ENCODE results near the gene TMEM52.
"Not testable (repeated sequence)": the region's sequence is repeated elsewhere in the genome, so short reads cannot be mapped to it uniquely, and the experiment has no call there.

Gene TMEM52

DNA sequence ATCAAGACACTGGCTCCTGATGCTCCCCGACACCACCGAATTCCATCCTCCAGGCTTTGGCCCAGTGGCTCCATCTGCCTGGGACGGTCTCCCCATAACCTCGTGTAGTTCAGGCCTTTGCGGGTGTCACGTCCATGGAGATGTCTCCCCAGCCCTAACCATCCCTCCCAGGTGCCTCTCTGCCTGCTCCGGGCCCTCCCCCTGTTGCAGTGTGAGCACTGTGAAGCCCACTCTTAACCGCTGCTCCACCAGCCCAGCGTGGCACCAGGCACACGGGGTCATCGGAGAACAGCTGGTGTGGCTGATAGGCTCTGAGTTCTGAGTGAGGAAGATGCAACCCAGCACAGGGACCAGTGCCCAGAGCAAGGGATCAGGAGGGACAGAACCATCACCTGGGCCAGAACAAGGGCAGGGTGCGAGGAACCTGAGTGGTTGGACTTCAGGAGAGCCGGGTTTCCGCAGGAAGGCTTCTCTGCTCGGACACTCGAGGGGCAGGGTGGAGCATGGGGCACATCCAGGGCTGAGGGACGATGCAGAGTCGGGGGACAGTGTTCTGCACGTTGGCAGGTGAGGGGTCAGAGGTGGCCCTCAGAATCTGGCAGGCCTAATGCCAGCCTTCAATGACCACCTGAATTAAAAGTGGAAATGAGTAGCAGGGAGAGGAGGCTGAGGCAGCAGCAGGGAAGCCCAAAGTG lies 25.6 kb downstream of the TMEM52 start:
- no peak for DNase-seq

DNA sequence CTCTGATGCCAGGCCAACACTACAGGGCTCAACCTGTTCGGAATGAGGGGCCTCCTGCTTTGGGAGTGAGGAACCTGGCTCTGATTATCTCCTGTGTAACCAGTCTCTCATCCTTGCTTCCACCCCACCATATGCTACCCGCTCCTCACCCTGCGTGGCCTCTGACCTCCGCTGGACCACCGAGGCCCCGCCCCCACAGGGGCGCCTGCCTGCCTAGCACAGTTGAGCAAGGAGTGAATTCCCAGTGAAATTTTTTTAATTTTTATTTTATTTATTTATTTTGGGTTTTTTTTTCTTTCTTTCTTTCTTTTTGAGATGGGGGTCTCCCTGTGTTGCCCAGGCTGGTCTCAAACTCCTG lies 26.3 kb downstream of the TMEM52 start:
- DNase-seq = no peak

DNA sequence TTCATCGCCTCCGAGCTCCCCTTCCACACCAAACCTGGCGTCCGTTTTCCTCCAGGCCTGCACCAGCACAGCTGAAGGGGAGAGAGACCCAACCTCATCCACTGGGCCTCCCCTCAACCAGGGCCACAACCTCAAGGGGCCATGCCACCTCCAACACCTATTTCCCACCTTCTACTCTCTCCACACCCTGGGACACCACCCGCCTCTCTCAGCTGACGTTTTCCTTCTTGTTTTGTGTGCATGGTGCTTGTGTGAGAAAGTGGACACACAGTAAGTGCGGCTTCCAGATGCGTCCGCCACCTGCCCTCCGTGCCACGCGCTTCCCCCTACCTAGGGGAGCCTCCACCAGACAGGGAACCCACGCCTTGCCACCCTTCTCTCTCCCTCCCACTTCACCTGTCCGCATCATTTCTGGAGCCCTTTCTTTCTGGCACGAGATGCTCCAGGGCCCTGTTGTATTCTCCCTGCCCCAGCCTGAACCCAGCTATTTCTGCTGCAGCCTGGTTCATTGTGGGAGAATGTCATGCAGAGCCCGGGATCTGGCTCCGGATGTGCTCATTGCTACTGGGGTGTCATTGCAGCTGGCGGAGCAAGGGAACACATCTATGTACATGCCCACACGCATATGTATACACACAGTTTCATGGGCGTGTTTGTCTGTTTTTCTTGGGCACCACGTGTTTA lies 26.9 kb downstream of the TMEM52 start:
- no peak for DNase-seq

DNA sequence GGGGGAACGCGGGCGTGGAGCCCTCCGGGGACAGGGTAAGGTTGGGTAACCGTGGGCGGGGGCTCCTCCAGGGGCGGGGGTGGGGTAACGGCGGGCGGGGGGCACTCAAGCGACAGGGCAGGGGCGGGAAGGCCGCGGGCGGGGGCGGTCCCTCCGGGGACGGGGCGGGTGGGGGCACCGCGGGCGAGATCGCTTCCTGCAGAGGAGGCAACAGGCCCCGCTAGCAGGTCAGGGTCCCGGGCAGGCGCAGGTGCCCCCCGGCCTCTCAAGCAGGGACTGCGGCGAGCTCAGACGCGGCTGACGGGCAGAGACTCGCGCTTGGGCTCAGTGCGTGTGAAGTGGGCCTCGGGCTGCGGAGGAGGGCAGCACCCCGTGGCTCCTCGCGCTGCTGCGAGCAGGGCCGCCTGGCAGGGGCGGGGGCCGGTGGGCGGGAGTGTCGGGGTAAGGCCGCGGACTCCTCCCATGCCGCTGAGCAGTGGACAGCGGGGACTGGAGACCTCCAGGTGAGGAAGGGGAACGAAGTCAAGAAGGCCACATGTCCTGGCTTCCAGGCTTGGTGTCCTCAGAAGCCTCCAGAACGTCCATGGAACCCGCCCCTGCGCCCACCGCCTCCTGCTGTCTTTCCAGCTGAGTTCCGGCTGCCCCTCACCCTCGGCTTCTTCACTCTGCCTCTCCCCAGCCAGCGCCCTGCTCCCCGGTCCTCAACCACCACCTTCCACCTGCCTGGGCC lies 27.6 kb downstream of the TMEM52 start:
- DNase-seq = peak; percentile 73

DNA sequence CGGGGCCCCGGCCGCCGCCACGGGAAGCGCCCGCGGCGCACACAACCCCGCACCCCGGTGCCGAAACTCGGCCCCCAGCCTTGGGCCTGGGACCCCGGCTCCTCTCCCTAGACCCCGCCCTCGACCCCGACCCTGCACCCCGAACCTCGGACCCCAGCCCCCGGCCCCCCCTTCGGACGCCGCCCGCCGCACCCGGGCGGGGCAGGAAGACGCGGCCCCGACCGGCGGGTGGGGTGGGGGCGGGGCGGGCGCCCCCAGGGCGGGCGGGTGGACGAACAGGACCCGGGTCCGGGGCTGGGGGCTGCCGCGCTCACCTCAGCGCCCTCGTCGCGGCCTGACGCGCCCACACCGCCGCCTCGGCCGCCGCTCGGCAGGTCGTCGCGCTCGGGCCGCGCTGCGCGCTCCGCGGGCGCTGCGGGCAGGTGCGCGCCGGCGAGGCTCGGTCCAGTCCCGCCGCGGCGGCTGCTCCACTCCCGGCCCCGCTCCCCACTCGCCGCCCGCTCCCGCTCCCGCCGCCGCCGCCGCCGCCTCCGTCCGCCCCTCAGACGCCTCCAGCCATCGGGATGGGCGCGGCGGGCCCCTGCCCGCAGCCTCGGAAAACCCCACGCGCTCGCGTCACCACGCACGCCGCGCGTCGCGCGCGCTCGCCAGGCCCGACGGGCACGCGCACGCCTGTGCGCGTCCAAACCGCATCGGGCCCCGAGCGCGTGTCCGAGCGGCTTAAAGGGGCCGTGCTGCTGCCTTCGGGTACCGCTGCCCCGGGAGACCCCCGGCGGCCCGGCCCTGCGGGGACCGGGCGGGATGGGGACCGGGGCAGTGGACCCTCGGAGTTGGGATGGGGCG lies 28.4 kb downstream of the TMEM52 start, which contains the start of gene GNB1:
Gene GNB1 (minus strand): TSS at position 582 of the 843 bp plus-strand sequence. CDS start 65,634 bp downstream, outside the sequence.
- peak; percentile 94 for DNase-seq

DNA sequence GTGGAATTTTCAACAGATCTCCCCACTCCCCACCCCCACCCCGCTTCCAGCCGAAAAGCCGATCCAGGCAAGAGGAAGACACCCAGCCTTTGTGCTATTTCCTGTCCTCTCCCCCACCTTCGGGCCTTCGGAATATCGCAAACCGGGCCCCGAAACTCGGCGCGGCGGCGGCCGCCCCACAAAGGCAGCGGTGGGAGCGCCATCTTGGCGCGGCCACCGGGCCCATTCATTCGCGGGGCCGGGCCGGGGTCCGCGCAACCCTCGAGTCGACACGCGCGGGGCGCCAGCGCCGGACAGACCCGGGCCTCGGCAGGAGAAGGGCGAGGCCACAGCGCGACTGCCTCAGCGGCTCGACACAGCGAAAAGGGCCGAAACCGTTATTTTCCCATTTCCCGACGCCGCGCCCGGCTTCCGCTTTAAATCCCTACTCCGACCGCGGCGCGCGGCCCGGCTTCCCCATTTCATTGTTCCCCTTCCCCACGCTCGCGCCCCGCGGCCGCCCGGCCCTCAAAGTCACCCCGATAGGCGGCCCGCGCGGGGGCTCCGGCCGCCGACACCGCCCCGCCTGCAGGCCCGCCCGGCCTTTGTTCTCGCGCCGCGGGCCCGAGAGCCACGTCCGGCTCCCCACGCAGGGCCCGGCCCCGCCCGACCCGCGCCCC lies 29.1 kb downstream of the TMEM52 start:
- DNase-seq = no peak

DNA sequence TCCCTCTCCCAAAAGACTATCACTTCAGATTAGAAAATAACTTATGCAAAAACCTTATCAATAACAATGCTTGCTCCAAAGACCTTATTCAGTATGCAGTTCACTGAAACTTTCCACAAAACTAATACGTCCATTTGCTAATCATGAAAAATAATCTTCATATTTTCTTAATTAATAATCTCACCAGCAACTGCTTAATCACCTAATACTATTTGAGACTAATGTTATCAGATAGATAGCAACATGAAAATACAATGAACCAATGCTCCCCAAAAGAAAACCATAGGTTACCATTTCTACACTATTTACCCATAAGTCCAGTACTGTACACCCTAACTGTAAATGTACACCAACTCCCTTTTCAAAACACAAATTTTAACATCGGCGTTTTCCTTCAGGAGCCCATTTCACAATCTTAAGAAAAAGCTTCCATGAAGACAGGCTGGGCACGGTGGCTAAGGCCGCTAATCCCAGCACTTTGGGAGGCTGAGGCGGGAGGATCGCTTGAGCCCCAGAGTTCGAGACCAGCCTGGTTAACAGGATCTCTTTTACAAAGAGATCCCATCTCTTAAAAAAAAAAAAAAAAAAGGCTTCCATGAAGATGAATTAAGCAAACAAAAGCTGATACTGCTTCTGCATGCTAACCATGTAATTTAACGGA lies 29.9 kb downstream of the TMEM52 start:
- DNase-seq = no peak

DNA sequence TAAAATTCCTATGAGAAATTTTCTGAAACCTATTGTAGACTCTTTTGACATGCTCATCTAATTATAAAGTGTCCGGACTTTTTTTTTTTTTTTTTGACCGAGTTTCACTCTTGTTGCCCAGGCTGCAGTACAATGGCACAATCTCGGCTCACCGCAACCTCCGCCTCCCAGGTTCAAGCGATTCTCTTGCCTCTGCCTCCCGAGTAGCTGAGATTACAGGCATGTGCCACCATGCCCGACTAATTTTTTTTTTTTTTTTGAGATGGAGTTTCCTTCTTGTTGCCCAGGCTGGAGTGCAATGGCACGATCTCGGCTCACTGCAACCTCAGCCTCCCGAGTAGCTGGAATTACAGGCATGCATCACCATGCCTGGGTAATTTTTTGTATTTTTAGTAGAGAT lies 35.2 kb downstream of the TMEM52 start:
- not testable (repeated sequence) for DNase-seq

DNA sequence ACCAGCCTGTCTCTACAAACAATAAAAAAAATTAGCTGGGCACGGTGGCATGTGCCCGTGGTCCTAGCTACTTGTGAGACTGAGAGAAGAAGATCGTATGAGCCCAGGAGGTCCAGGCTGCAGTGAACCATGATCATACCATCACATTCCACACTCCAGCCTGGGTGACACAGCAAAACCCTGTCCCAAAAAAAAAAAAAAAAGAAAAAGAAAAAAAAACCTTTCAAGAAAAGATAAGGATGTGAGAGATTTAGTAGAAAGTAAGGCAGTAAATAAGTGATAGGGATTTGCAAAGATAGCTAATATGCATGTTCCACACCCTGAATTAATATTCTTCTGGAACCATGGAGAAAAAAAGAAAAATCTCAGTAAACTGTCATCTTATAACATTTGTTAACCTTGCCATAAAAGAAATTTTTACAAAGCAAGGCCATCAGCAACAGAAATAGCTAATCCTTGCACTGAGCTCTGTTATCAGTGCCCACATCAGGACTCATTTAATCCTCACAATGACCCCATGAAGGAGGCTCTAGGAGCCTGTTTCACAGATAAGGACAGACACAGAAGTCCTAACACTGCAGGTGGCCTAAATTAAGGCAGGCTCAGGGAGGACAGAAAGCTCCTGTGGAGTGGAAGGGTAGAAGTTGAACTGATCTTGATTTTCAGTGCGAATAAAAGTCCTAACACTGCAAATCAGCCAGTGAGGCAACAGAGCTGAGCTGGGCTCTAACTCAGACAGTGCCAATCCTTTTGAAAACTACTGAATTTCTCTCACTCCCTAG lies 35.8 kb downstream of the TMEM52 start:
- no peak for DNase-seq

DNA sequence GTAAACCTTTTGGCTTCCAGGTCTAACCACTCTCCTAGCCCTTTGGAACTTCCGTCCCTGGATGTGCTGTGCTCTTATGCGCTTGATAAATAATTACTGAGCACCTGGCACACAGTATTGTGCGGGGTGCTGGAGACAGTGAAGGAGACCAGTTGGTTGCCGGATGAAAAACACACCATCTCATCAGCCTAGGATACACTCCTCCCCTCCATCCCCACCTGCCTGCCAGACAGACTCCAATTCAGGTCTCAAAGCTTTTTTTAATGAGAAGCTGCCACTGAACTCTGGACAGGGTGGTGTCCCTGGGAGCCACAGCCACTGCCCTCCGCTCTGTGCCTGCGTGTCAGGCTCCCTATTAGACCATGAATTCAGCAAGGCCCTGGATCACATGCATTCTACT lies 37.4 kb downstream of the TMEM52 start:
- DNase-seq = no peak

DNA sequence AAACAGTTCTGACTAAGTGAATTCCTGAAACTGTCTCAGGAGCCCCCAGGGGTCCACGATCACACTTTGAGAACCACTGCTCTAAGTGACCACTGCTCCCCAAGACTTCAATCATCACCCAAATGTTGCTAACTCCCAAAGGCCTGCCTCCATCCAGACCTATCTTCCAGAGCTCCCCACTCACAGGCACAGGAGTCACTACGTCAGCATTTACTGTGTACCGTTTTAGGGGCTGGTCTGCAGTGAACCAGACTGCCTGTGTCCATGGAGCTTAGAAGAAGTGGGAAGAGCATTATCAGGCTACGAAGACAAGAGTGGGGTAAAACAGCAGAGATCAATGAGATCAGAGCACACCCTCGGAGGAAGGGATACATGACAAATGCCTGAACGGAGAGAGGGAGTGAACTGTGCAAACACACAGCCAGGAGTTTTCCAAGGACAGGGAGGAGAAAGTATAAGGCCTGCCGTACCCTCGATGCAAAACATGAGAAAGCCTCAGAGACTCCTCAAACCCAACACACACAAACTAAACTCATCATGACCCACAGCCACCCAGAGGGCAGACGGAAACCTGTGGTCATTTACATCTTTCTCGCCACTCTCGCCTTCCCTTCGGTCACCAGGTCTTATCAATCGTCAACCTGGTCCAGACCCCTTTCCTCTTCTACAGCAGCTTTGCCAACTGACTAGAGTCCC lies 38.3 kb downstream of the TMEM52 start:
- DNase-seq = no peak

DNA sequence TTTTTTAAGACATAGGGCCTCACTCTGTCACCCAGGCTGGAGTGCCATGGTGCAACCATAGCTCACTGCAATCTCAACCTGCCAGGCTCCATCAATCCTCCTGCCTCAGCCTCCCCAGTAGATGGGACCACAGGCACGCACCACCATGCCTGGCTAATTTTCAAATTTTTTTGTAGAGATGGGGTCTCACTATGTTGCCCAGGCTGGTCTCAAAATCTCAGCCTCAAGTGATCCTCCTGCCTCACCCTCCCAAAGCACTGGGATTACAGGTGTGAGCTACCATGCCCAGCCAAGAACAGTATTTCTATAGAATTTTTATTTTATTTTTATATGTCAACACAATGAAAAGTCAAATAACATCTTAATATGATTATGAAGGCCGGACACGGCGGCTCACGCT lies 39.1 kb downstream of the TMEM52 start:
- no peak for DNase-seq

DNA sequence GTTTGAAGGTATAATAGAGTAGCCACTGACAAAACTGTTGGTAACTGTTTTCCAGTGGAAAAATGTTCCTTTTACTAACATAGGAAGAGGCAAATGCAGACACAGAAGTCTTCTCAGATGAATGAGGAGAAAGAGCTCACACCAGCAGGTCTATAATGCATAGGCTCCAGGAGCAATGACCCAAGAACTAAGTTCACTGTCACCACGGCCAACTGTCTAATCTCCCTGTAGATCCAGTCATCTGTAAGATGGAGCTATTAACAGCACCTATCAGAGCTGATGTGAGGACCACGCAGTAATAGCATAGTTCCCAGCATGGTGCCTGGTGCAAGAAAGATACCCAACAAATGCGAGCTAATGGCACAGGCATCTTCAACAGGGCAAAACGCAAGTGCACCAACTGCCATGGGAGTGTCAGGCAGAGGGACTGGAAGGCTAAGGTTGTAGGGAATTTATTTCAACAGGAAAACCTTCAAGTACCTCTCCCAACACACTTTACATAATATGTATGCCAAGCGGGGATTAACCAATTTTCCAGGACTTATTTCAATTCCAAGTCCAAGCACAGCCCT lies 41.1 kb downstream of the TMEM52 start:
- DNase-seq = no peak

DNA sequence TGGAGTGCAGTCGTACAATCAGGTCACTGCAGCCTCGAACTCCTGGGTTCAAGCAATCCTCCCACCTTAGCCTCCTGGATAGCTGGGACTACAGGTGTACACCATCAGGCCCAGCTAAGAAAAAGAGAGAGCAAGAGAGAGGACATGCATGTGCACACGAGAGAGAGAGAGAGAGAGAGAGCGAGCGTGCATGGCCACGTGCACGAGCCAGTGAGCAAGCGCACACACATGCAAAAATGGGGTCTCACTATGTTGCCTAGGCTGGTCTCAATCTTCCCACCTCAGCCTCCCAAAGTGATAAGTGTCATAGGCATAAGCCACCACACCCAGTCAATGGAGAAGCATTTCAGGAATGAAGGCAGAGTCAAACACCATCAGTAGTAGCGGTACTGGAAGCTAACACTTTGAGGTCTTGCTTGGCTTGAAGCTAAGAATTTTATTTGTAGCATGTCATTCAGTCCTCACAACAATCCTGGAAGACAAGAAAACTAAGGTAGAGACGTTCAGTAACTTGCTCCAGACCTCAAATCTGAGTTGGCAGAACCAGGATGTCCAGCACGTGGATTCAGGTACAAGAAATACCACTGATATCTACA lies 42.6 kb downstream of the TMEM52 start:
- DNase-seq = no peak

DNA sequence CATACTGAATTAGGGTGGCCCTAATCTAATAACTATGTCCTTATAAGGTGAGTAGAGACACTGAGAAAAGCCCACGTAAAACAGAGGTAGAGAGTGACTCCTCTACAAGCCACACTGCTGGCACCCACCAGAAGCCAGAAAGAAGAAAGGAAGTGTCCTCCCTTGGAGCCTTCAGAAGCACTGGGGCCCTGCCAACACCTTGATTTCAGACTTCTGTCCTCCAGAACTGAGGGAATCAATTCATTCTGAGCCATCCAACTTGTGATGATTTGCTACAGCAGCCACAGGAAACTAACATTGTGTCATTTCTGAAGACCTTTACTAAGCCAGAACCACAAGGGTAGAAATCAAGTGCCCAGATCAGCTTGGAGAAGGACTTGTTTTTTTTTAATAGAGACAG lies 43.1 kb downstream of the TMEM52 start:
- no peak for DNase-seq

DNA sequence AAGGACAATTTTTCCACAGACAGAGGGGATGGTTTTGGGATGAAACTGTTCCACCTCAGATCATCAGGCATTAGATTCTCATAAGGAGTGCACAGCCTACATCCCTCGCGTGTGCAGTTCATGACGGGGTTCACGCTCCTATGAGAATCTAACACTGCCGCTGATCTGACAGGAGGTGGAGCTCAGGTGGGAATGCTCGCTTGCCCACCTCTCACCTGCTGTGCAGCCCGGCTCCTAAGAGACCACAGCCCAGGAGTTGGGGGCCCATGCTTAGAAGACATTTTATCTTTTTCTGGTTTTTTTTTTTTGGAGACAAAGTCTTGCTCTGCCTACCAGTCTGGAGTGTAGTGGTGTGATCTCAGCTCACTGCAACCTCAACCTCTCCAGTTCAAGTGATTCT lies 44.2 kb downstream of the TMEM52 start:
- no peak for DNase-seq

DNA sequence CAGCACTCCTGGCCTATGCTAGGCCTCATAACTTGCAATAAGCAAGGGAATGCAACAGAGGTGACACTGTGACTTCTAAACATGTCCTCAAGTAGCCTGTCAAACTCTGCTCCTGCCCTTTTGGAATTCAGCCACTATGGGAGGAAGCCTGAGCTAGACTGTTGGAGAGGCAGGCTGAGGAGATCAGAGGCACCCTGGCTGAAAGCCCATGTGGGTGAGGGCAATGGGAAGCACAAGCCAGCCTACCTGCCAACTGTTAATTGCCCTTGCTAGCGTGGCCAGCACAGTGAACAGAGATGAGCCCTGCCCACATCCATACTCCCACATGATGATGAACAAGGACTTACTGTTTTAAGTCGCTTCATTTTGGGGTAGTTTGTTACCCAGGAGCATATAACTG lies 45.9 kb downstream of the TMEM52 start:
- DNase-seq = no peak

DNA sequence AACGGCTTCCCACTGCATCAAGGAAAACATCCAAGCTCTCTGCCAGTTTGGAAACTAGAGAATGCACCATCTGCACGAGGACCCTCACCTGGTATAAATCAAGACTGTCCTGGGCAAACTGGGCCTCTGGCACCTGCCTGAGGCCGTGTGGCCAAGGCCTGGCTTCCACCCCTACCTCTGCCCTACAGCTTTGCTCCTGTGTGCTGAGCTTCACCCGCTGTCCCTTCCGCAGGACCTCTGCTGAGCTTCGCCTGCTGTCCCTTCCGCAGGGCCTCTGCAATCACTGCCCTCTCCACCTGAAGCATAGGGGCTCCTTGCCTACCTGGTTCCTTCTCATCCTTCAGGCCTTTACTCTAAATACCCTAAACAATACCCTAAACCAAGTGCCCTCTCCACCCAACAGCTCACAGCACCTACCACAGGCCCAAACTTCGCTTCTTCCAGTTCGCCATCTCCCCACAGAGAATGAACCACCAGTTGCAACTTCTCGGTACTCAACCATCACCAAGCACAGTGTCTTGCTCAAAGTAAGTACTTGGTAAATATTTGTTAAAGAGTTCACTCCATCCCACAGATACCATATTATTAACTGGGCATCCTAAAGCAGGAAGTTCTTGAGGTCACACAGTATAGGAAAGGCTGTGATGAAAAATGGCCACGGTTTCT lies 46.6 kb downstream of the TMEM52 start:
- DNase-seq = no peak

DNA sequence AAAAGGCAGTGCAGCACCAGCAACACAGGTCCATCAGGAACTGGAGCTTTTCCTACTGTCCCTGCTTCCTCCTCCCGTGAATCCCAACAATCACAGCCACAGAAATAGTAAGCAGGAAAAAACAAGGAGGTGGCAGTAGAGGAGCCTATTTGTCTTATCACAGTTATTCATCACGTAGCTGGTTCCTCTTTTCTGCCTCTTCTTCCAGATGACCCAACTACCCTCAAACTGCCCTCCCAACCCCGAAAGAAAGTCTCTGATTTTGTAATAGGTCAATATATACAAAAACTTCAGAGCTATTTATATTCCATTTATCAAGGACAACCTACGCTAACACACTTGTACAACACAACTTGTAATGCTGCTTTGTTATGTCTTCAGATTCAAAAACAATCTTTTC lies 49.6 kb downstream of the TMEM52 start:
- no peak for DNase-seq

All from 8988T (cell line).